Measurements from ENCODE around the gene GPR162. TPM values are rescaled to one million over a fixed set of nuclear protein-coding genes. Genes with fewer than 3 reads are reported as not detected.

The GPR162 gene
- total RNA-seq, 2 donors from 2014 or later, result 0.46 to 0.60 TPM

GRCh38 chr12:6826734-6827436 lies 5.3 kb downstream of the GPR162 start:
- H3K27ac Mint-ChIP-seq, result no peak overlapping the region
- no peaks in the 10 kb centered on the region for H3K9me3 Mint-ChIP-seq
- no peaks in the 10 kb centered on the region for H3K36me3 Mint-ChIP-seq
- ATAC-seq (no peak), DNase-seq (ENCODE audit: low spot score in 2 of 2) (peak in 1 of 2 donors; percentile 54)

- DNase-seq (ENCODE audit: low spot score in 2 of 2), result peak; percentile 50 to 63
- Mint-ChIP-seq H3K36me3 (no peaks in the 10 kb centered on the region), H3K27ac (no peak overlapping the region), H3K9me3 (no peaks in the 10 kb centered on the region)
- ATAC-seq, result peak in 1 of 2 donors; percentile 45
These were observed 5.9 kb downstream of the GPR162 start for GRCh38 chr12:6827437-6827911.

GRCh38 chr12:6827982-6828780 lies 6.6 kb downstream of the GPR162 start, which contains the start of gene P3H3:
Gene P3H3 (plus strand): TSS chr12:6828407. CDS start chr12:6828441, 34 bp downstream.
- H3K27ac Mint-ChIP-seq, result peak within 1 kb of the TSS; percentile 61 to 82
- peak; percentile 39 to 48 for ATAC-seq
- peak; percentile 14 to 37 for DNase-seq (ENCODE audit: low spot score in 2 of 2)

GRCh38 chr12:6828781-6829535 lies 7.3 kb downstream of the GPR162 start:
- DNase-seq (ENCODE audit: low spot score in 2 of 2) (peak; percentile 47 to 57), ATAC-seq (peak; percentile 51 to 55)
- H3K36me3 Mint-ChIP-seq, result no peaks in the 10 kb centered on the region
- H3K27ac Mint-ChIP-seq, result peak overlapping the region; percentile 61 to 82
- H3K9me3 Mint-ChIP-seq, result no peaks in the 10 kb centered on the region

More at GRCh38 chr12:6827982-6828780, 6.6 kb downstream of the GPR162 start, which contains the start of gene P3H3:
- no peaks in the 10 kb centered on the region for H3K36me3 Mint-ChIP-seq
- H3K9me3 Mint-ChIP-seq, result no peaks in the 10 kb centered on the region

- ATAC-seq (peak in 1 of 2 donors; percentile 16), DNase-seq (ENCODE audit: low spot score in 2 of 2) (no peak)
- Mint-ChIP-seq H3K9me3 (no peaks in the 10 kb centered on the region), H3K27ac (peak overlapping the region in 1 of 2 donors; percentile 61), H3K36me3 (no peaks in the 10 kb centered on the region)
These were observed 8.1 kb downstream of the GPR162 start for GRCh38 chr12:6829536-6830220.

GRCh38 chr12:6830286-6830890 lies 8.8 kb downstream of the GPR162 start:
- no peak for DNase-seq (ENCODE audit: low spot score in 2 of 2)
- ATAC-seq, result no peak
- Mint-ChIP-seq H3K9me3 (no peaks in the 10 kb centered on the region), H3K27ac (peak overlapping the region in 1 of 2 donors; percentile 9), H3K36me3 (no peaks in the 10 kb centered on the region)

- DNase-seq (ENCODE audit: low spot score in 2 of 2), result no peak
- Mint-ChIP-seq H3K27ac (no peak overlapping the region), H3K9me3 (no peaks in the 10 kb centered on the region), H3K36me3 (no peaks in the 10 kb centered on the region)
- no peak for ATAC-seq
These were observed 9.4 kb downstream of the GPR162 start for GRCh38 chr12:6830999-6831398.

GRCh38 chr12:6831450-6831995 lies 9.9 kb downstream of the GPR162 start:
- DNase-seq (ENCODE audit: low spot score in 2 of 2), result no peak
- Mint-ChIP-seq H3K27ac (no peak overlapping the region), H3K36me3 (no peaks in the 10 kb centered on the region), H3K9me3 (no peaks in the 10 kb centered on the region)
- no peak for ATAC-seq

GRCh38 chr12:6832125-6832524 lies 10.5 kb downstream of the GPR162 start:
- DNase-seq (ENCODE audit: low spot score in 2 of 2), result no peak
- no peak for ATAC-seq
- H3K36me3 Mint-ChIP-seq, result no peaks in the 10 kb centered on the region
- H3K27ac Mint-ChIP-seq, result no peak overlapping the region
- H3K9me3 Mint-ChIP-seq, result no peaks in the 10 kb centered on the region

- peak overlapping the region in 1 of 2 donors; percentile 40 for H3K27ac Mint-ChIP-seq
- ATAC-seq, result no peak
- no peaks in the 10 kb centered on the region for H3K9me3 Mint-ChIP-seq
- no peak for DNase-seq (ENCODE audit: low spot score in 2 of 2)
- H3K36me3 Mint-ChIP-seq, result no peaks in the 10 kb centered on the region
These were observed 11.7 kb downstream of the GPR162 start for GRCh38 chr12:6833189-6833890.

- peak in 1 of 2 donors; percentile 6 for ATAC-seq
- no peak for DNase-seq (ENCODE audit: low spot score in 2 of 2)
- no peaks in the 10 kb centered on the region for H3K9me3 Mint-ChIP-seq
- H3K27ac Mint-ChIP-seq, result no peak overlapping the region
- no peaks in the 10 kb centered on the region for H3K36me3 Mint-ChIP-seq
These were observed 12.6 kb downstream of the GPR162 start for GRCh38 chr12:6834254-6834653.

- no peak for DNase-seq (ENCODE audit: low spot score in 2 of 2)
- H3K27ac Mint-ChIP-seq, result no peak overlapping the region
- no peak for ATAC-seq
- no peaks in the 10 kb centered on the region for H3K9me3 Mint-ChIP-seq
- H3K36me3 Mint-ChIP-seq, result no peaks in the 10 kb centered on the region
These were observed 13.3 kb downstream of the GPR162 start for GRCh38 chr12:6834873-6835272.

GRCh38 chr12:6836851-6837250 lies 15.2 kb downstream of the GPR162 start:
- ATAC-seq (no peak), DNase-seq (ENCODE audit: low spot score in 2 of 2) (no peak)
- Mint-ChIP-seq H3K36me3 (no peaks in the 10 kb centered on the region), H3K27ac (no peak overlapping the region), H3K9me3 (no peaks in the 10 kb centered on the region)

GRCh38 chr12:6837370-6838060 lies 15.9 kb downstream of the GPR162 start:
- H3K9me3 Mint-ChIP-seq, result no peaks in the 10 kb centered on the region
- no peak overlapping the region for H3K27ac Mint-ChIP-seq
- ATAC-seq (no peak), DNase-seq (ENCODE audit: low spot score in 2 of 2) (no peak)
- no peaks in the 10 kb centered on the region for H3K36me3 Mint-ChIP-seq

- ATAC-seq (no peak), DNase-seq (ENCODE audit: low spot score in 2 of 2) (no peak)
- Mint-ChIP-seq H3K27ac (peak overlapping the region in 1 of 2 donors; percentile 55), H3K36me3 (no peaks in the 10 kb centered on the region), H3K9me3 (no peaks in the 10 kb centered on the region)
These were observed 17.2 kb downstream of the GPR162 start for GRCh38 chr12:6838854-6839253.

Measured in activated naive CD4-positive, alpha-beta T cell treated with anti-CD3 and anti-CD28 coated beads, Interleukin-2, amount 50 U/mL, for 72 hours (primary cell).